Spinal cord (tissue), 10 donors: Measurements from ENCODE around the gene AFF3. TPM values are rescaled to one million over a fixed set of nuclear protein-coding genes. Genes with fewer than 3 reads are reported as not detected.

ENCODE experiments used
- DNase-seq, 6 donors: peaks; one replicate each; pipeline versions ENCODE4 v3.0.0 to v3.0.0-alpha.2; 2013 to 2015; ENCODE audit warnings: low spot score in 6 of 6, low read depth in 4 of 6
- H3K27ac ChIP-seq: one replicate; pipeline ENCODE4 v1.5.1; 2013; ENCODE audit warnings: low read depth, low read length, control low read depth
- H3K27me3 ChIP-seq: one replicate; pipeline ENCODE4 v1.6.1; 2013; ENCODE audit warnings: low read length; ENCODE audit not compliant: control insufficient read depth, insufficient read depth
- H3K36me3 ChIP-seq: one replicate; pipeline ENCODE4 v1.6.1; 2013; ENCODE audit warnings: low read length; ENCODE audit not compliant: control insufficient read depth, insufficient read depth
- H3K4me1 ChIP-seq: one replicate; pipeline ENCODE4 v1.6.1; 2013; ENCODE audit warnings: low read length; ENCODE audit not compliant: control insufficient read depth, insufficient read depth
- H3K4me3 ChIP-seq: one replicate; pipeline ENCODE4 v1.5.1; 2013; ENCODE audit warnings: low read depth, low read length, control low read depth
- H3K9me3 ChIP-seq: one replicate; pipeline ENCODE4 v1.6.1; 2013; ENCODE audit warnings: low read length; ENCODE audit not compliant: control insufficient read depth, insufficient read depth
- WGBS: methylation state at CpG from one replicate; pipeline ENCODE4 v1.1.5; 2013; ENCODE audit warnings: missing lambda C conversion rate; ENCODE audit not compliant: insufficient coverage; 5-methylcytosine and 5-hydroxymethylcytosine counted together
- polyA plus RNA-seq, 2 donors: library from polyadenylated mRNA; unstranded; fragments of 120-200 nt; gene quantifications; one replicate each; pipeline ENCODE4 v1.2.1, GENCODE V29; 2013; ENCODE audit not compliant: insufficient read length in 2 of 2
- total RNA-seq, 2 donors: library from RNA; depleted of rRNA in 1 of 2; stranded (reverse); fragments of 120-200 nt in 1 of 2; fragments of >200 nt in 1 of 2; gene quantifications; one replicate each; pipeline versions ENCODE4 v1.2.3 to v1.2.4, GENCODE V29; 2013 to 2014
- donor health status: healthy.

AFF3 gene
- total and polyA plus RNA-seq, 4 donors = 31.5 to 44.6 (median 42.4) TPM

- Histone ChIP-seq H3K4me1 (peaks cover 5% of the 10 kb centered on the region), H3K9me3 (no peaks in the 10 kb centered on the region), H3K36me3 (peaks cover 11% of the 10 kb centered on the region), H3K27me3 (no peaks in the 10 kb centered on the region), H3K4me3 (no peak overlapping the region), H3K27ac (no peak overlapping the region)
- WGBS = 100% methylated on average over 1 of the region's 2 CpGs
- no peak for DNase-seq
Observed at GRCh38 chr2:99562516-99562915, 579.9 kb downstream of the AFF3 start.

DNA sequence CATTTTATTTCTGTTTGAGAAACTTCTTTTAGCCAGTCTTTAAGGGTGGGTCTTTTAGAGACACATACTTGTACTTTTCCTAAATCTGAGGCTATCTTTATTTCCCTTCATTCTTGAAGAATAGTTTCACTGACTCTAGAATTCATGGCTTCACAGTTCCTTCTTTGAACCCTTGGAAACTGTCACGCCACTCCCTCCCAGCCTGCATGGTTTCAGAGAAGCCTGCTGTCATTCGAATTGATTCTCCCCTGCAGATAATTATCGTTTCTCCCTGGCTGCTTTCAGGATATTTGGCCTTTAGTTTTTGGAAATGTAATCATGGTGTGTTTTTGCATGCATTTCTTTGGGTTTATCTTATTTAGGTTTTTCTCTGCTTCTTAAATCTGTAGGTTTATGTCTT is 580.6 kb downstream of the AFF3 start:
- peak in 1 of 6 donors; percentile 54 for DNase-seq
- peaks cover 5% of the 10 kb centered on the region for H3K4me1 ChIP-seq

GRCh38 chr2:99559075-99559662 is 583.2 kb downstream of the AFF3 start:
- H3K9me3 ChIP-seq = no peaks in the 10 kb centered on the region
- no peak overlapping the region for H3K27ac ChIP-seq
- no peaks in the 10 kb centered on the region for H3K27me3 ChIP-seq
- peaks cover 8% of the 10 kb centered on the region for H3K4me1 ChIP-seq
- H3K4me3 ChIP-seq = no peak overlapping the region
- H3K36me3 ChIP-seq = peaks cover 20% of the 10 kb centered on the region
- 3% methylated on average over 13 of the region's 17 CpGs for WGBS
- peak in 5 of 6 donors; percentile 47 to 95 (median 74) for DNase-seq

More for the DNA sequence above, 580.6 kb downstream of the AFF3 start:
- no peak overlapping the region for H3K4me3 ChIP-seq
- H3K27ac ChIP-seq = no peak overlapping the region
- no peaks in the 10 kb centered on the region for H3K9me3 ChIP-seq
- H3K36me3 ChIP-seq = peaks cover 11% of the 10 kb centered on the region
- WGBS = no CpG with 5 or more reads among the region's 3 CpGs
- H3K27me3 ChIP-seq = no peaks in the 10 kb centered on the region

DNA sequence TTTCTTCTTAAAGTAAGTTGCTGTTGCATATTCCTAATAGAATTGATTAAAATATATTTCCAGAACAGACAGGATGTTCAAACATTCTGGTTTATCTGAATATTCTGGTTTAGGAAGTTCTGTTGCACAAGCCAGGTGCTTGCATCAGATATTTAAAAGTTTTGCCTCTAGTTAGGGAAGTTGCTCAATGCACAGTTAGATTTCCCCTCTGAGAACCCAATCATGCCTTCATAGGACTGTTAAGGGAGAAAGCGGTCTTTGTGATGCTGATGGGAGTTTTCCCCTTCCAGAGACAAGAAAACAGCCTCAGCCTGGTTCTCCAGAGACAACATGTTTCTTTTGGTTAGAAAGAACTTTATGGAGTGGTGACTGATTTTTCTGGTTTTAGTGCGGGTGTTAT is 587.0 kb downstream of the AFF3 start:
- no peak overlapping the region for H3K4me3 ChIP-seq
- no peaks in the 10 kb centered on the region for H3K9me3 ChIP-seq
- H3K27me3 ChIP-seq = no peaks in the 10 kb centered on the region
- no peak for DNase-seq
- peaks cover 12% of the 10 kb centered on the region for H3K4me1 ChIP-seq
- H3K36me3 ChIP-seq = peaks cover 45% of the 10 kb centered on the region
- no peak overlapping the region for H3K27ac ChIP-seq
- WGBS = 83% methylated on average over 1 of the region's 2 CpGs

DNA sequence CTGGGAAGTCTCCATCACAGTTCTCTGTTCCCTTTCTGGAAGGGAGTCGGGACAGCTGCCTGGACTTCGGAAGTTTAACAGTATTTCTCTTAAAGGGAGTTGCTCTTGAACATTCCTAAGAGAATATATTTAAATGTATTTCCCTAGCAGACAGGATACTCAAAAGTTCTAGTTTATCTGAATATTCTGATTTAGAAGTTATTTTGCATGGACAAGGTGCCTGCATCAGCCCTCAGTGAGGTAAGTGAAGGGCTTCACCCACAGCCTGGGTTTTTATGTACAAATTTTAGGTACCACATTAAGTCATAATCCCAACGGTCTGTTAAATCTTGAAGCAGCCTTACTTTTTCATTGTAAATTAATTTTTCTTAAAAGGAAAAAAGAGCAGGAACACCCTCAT is 587.5 kb downstream of the AFF3 start:
- H3K4me1 ChIP-seq = peaks cover 12% of the 10 kb centered on the region
- no peak overlapping the region for H3K4me3 ChIP-seq
- no CpG with 5 or more reads among the region's 3 CpGs for WGBS
- no peak overlapping the region for H3K27ac ChIP-seq
- H3K27me3 ChIP-seq = no peaks in the 10 kb centered on the region
- DNase-seq = no peak
- peaks cover 45% of the 10 kb centered on the region for H3K36me3 ChIP-seq
- no peaks in the 10 kb centered on the region for H3K9me3 ChIP-seq

DNA sequence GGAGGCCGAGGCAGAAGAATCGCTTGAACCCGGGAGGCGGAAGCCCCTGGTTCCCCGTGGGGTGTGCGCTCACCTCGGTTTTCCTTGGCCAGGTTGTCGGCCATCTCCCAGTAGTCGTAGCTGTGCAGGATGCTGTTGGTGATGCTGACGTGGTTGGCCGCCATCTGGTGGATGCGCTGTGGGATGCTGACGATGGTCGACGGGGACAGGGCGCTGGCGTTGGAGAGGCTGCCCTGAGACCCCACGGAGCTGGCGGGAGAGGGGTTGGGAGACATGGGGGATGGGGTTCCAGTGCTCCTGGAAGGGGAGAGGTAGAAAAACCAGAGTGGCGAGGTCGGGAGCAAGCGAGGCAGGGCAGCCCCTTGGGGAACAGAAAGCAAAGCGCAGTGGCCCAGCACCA is 588.2 kb downstream of the AFF3 start:
- DNase-seq = no peak
- Histone ChIP-seq H3K9me3 (no peaks in the 10 kb centered on the region), H3K36me3 (peaks cover 47% of the 10 kb centered on the region), H3K27ac (no peak overlapping the region), H3K4me1 (peaks cover 12% of the 10 kb centered on the region), H3K27me3 (no peaks in the 10 kb centered on the region), H3K4me3 (no peak overlapping the region)
- 68% methylated on average over 23 of the region's 23 CpGs for WGBS

DNA sequence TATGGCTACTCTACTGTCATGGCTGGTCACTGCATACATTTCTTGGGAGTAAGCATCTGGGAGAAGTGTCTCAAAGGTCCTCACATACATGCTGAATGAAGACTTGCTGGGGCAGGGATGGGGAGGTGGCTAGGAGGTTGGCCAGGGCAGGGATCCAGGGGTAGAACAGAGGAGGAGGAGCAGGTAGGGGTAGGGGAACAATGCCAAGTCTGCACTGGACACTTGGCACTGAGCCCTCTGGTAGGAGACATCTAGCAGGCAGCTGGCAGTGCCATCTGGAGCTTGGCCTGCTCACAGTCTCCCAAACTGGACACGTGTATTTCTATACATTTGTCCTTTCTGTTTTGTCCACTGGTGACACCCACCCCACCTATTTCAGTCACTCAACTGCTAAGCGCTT is 589.9 kb downstream of the AFF3 start:
- Histone ChIP-seq H3K4me1 (peaks cover 7% of the 10 kb centered on the region), H3K9me3 (no peaks in the 10 kb centered on the region), H3K4me3 (no peak overlapping the region), H3K27ac (no peak overlapping the region), H3K27me3 (no peaks in the 10 kb centered on the region), H3K36me3 (peaks cover 46% of the 10 kb centered on the region)
- DNase-seq = no peak
- WGBS = 71% methylated on average over 2 of the region's 2 CpGs

DNA sequence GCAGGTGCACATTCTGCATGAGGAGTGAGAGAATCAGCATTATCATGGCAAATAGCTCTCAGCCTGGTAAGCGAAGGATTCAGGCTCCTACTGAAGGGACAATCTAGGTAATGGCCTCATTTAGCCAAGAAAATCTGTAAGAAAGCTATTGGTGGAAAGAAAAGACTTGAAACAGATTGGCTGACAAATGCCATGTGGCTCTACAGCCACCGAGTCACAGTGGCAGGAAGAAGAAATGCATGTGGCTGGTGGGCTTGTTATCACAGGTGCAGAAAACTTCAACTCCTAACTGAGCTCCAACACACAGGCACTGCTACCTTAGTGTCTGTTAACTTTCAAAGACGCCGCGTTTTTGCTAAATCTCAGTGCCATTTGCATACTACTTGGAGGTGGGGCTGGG is 592.0 kb downstream of the AFF3 start:
- Histone ChIP-seq H3K27me3 (no peaks in the 10 kb centered on the region), H3K9me3 (no peaks in the 10 kb centered on the region), H3K36me3 (peaks cover 36% of the 10 kb centered on the region), H3K4me3 (no peak overlapping the region), H3K27ac (no peak overlapping the region), H3K4me1 (peaks cover 7% of the 10 kb centered on the region)
- WGBS = 100% methylated on average over 1 of the region's 5 CpGs
- no peak for DNase-seq

GRCh38 chr2:99545604-99546003 is 596.8 kb downstream of the AFF3 start:
- no peaks in the 10 kb centered on the region for H3K4me1 ChIP-seq
- peak in 2 of 6 donors; percentile 38 to 81 for DNase-seq
- H3K27ac ChIP-seq = no peak overlapping the region
- no peaks in the 10 kb centered on the region for H3K9me3 ChIP-seq
- no peaks in the 10 kb centered on the region for H3K27me3 ChIP-seq
- no CpG with 5 or more reads among the region's 3 CpGs for WGBS
- H3K4me3 ChIP-seq = no peak overlapping the region
- H3K36me3 ChIP-seq = peaks cover 6% of the 10 kb centered on the region

DNA sequence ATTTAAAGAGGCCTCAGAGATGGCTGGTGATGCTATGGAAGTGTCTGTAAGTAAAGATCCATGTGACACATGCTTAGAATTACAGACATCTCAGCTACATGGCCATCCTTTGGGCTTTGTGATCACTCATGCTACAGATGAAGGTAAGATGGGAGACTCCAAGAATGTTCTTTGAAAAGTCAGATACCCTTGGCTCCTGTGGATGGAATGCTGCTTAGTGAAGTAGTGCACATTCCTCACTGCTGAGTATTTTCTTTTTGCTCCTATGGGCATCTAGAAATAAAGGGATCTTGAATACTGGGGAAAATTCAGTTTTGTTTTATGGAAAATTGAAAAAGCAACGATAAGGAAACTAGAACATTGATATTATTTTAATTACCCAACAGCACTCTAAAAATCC is 597.3 kb downstream of the AFF3 start:
- Histone ChIP-seq H3K9me3 (no peaks in the 10 kb centered on the region), H3K27ac (no peak overlapping the region), H3K27me3 (no peaks in the 10 kb centered on the region), H3K36me3 (peaks cover 6% of the 10 kb centered on the region), H3K4me1 (no peaks in the 10 kb centered on the region), H3K4me3 (no peak overlapping the region)
- DNase-seq = no peak
- no CpG with 5 or more reads among the region's 1 CpG for whole genome bisulfite sequencing
